T-helper 17 cell (primary cell): ENCODE results near the gene MICB. TPM values are rescaled to one million over a fixed set of nuclear protein-coding genes. Genes with fewer than 3 reads are reported as not detected.

Experiments
- ATAC-seq: fragments of 150-1000 bp; cut with Tn5 transposase; 2 replicates; pipeline ENCODE4 v1.10.0; 2021; ENCODE audit warnings: mild to moderate bottlenecking, moderate library complexity
- DNase-seq, 3 donors: peaks; one replicate each; pipeline versions ENCODE4 v3.0.0 to v3.0.0-alpha.2; 2020 to 2021
- H3K9me3 ChIP-seq: one replicate; pipeline ENCODE4 v1.7.0; 2013; ENCODE audit warnings: low read length, mild to moderate bottlenecking; ENCODE audit not compliant: control insufficient read depth, poor library complexity, severe bottlenecking
- H3K27ac Mint-ChIP-seq: one replicate; pipeline ENCODE4 v1.8.0; 2022; ENCODE audit warnings: mild to moderate bottlenecking, moderate library complexity, mixed read lengths
- H3K27me3 Mint-ChIP-seq: one replicate; pipeline ENCODE4 v1.8.0; 2022; ENCODE audit warnings: mixed read lengths
- H3K36me3 Mint-ChIP-seq: one replicate; pipeline ENCODE4 v1.8.0; 2022; ENCODE audit warnings: low read depth, mixed read lengths
- H3K4me1 Mint-ChIP-seq: one replicate; pipeline ENCODE4 v1.8.0; 2022; ENCODE audit warnings: mild to moderate bottlenecking, mixed read lengths
- H3K4me3 Mint-ChIP-seq: one replicate; pipeline ENCODE4 v1.8.0; 2022; ENCODE audit warnings: mild to moderate bottlenecking, moderate library complexity, mixed read lengths
- total RNA-seq, 4 donors: library from RNA in 2 of 4; stranded (reverse) in 2 of 4; gene quantifications; one replicate each; pipeline ENCODE4 v1.2.3 and lab custom pipeline; 2022 to 2026

MICB gene
- total RNA-seq, 2 donors from 2014 or later: 16.5 to 17.6 TPM

DNA sequence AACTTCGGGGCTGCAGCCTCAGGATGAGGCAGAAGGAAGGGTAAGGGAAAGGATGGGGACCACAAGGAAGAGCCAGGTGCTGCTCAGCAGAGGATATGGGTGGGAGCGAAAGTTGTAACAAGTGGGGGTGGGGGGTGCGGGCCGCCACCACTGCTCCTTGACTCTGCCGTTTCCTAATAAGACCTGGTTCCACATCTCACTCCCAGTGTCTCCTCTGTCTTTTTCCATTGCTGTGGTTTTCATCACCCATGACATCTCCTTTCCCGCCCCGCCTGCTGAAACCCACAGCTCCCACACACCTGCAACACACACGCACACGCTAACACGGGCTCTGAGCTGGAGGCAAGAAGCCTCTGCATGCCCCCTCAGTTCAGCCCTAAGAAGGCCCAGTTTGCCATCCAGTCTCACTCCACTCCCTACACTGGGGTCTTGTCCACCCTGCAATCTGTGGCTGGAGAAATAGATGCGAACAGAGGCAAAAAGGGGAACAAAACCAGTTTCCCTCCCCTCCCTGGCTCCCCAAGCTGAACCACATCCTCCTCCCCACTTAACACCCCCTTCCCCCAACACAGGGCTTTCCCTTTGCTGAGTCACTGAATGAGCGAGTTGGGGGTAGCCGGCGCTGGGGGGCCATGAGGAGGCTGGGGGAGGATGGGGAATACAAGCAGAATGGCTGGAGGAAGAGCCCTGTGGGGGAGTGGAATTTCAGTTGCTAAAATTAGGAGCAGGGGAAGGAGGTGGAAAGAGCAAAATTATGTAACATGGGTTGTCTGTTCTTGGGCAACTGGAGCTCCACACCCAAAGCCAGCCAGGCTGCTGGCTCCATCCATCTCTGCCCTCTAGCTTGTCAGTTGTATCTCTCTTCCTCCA lies 60.9 kb downstream of the MICB start:
- Mint-ChIP-seq H3K27me3 (no peaks in the 10 kb centered on the region), H3K27ac (peak overlapping the region; percentile 95), H3K4me3 (peak overlapping the region; percentile 94), H3K4me1 (peaks cover 53% of the 10 kb centered on the region), H3K36me3 (peaks cover 9% of the 10 kb centered on the region)
- H3K9me3 ChIP-seq: no peaks in the 10 kb centered on the region
- peak; percentile 83 for ATAC-seq
- DNase-seq: peak; percentile 32 to 63 (median 44)

GRCh38 chr6:31559606-31559957 lies 61.6 kb downstream of the MICB start:
- Mint-ChIP-seq H3K4me3 (peak overlapping the region; percentile 94), H3K4me1 (peaks cover 57% of the 10 kb centered on the region), H3K36me3 (peaks cover 10% of the 10 kb centered on the region), H3K27me3 (no peaks in the 10 kb centered on the region), H3K27ac (peak overlapping the region; percentile 95)
- H3K9me3 ChIP-seq: no peaks in the 10 kb centered on the region
- DNase-seq (no peak), ATAC-seq (peak; percentile 23)

GRCh38 chr6:31559958-31560696 lies 62.2 kb downstream of the MICB start:
- Mint-ChIP-seq H3K27ac (peak overlapping the region; percentile 95), H3K4me1 (peaks cover 60% of the 10 kb centered on the region), H3K36me3 (peaks cover 14% of the 10 kb centered on the region), H3K27me3 (no peaks in the 10 kb centered on the region), H3K4me3 (peak overlapping the region; percentile 94)
- DNase-seq (no peak), ATAC-seq (peak; percentile 65)
- no peaks in the 10 kb centered on the region for H3K9me3 ChIP-seq

- Mint-ChIP-seq H3K27ac (peak overlapping the region; percentile 95), H3K4me3 (peak overlapping the region; percentile 94), H3K36me3 (peaks cover 14% of the 10 kb centered on the region), H3K4me1 (peaks cover 66% of the 10 kb centered on the region), H3K27me3 (no peaks in the 10 kb centered on the region)
- DNase-seq (no peak), ATAC-seq (no peak)
- H3K9me3 ChIP-seq: no peaks in the 10 kb centered on the region
These were observed 62.7 kb downstream of the MICB start for GRCh38 chr6:31560697-31561058.

Other genes with a start within 250 kb of the MICB start
- gene HLA-C, start 226.1 kb upstream of the MICB start, total RNA-seq: 1,000 to 10,000 TPM; 1,753 to 2,634 TPM
- 1,000 to 10,000 TPM; 7,013 to 7,159 TPM for gene HLA-B, start 141.0 kb upstream of the MICB start, total RNA-seq
- gene MICA, start 94.5 kb upstream of the MICB start, total RNA-seq: 10 to 100 TPM; 11.2 to 11.5 TPM
- not detected for gene MCCD1, start 30.8 kb downstream of the MICB start, total RNA-seq
- 100 to 1,000 TPM; 496 to 507 TPM for gene DDX39B, start 43.9 kb downstream of the MICB start, total RNA-seq
- gene ATP6V1G2, start 48.5 kb downstream of the MICB start, total RNA-seq: 1 to 10 TPM; 1.4 to 2.0 TPM
- gene NFKBIL1, start 49.5 kb downstream of the MICB start, total RNA-seq: 1 to 10 TPM; 5.5 to 6.4 TPM
- gene LTA, start 74.1 kb downstream of the MICB start, total RNA-seq: 10 to 100 TPM; 19.9 to 26.0 TPM
- 10 to 100 TPM; 28.9 to 33.6 TPM for gene TNF, start 77.4 kb downstream of the MICB start, total RNA-seq
- 100 to 1,000 TPM; 791 to 891 TPM for gene LTB, start 84.3 kb downstream of the MICB start, total RNA-seq
- 10 to 100 TPM; 30.6 to 42.6 TPM for gene LST1, start 88.1 kb downstream of the MICB start, total RNA-seq
- 1 to 10 TPM; 5.7 to 8.2 TPM for gene NCR3, start 94.9 kb downstream of the MICB start, total RNA-seq
- gene AIF1, start 117.1 kb downstream of the MICB start, total RNA-seq: 10 to 100 TPM in 1 of 2 donors, 1 to 10 TPM in 1; 8.1 to 13.2 TPM
- gene PRRC2A, start 122.6 kb downstream of the MICB start, total RNA-seq: 100 to 1,000 TPM; 210 to 213 TPM
- gene BAG6, start 154.5 kb downstream of the MICB start, total RNA-seq: 100 to 1,000 TPM; 229 to 233 TPM
- 1 to 10 TPM; 2.9 to 4.0 TPM for gene APOM, start 157.7 kb downstream of the MICB start, total RNA-seq
- gene C6orf47, start 162.6 kb downstream of the MICB start, total RNA-seq: 10 to 100 TPM; 13.3 to 16.9 TPM
- 10 to 100 TPM in 1 of 2 donors, 1 to 10 TPM in 1; 9.2 to 11.9 TPM for gene GPANK1, start 166.9 kb downstream of the MICB start, total RNA-seq
- gene CSNK2B, start 167.9 kb downstream of the MICB start, total RNA-seq: 100 to 1,000 TPM; 104 to 107 TPM
- 10 to 100 TPM; 27.6 to 32.7 TPM for gene LY6G5B, start 171.8 kb downstream of the MICB start, total RNA-seq
- gene LY6G5C, start 182.9 kb downstream of the MICB start, total RNA-seq: 1 to 10 TPM; 3.8 to 4.6 TPM
- 10 to 100 TPM; 57.8 to 75.1 TPM for gene ABHD16A, start 205.2 kb downstream of the MICB start, total RNA-seq
- gene LY6G6F, start 208.7 kb downstream of the MICB start, total RNA-seq: 10 to 100 TPM in 1 of 2 donors, 1 to 10 TPM in 1; 1.6 to 29.1 TPM
- gene LY6G6D, start 217.2 kb downstream of the MICB start, total RNA-seq: not detected
- not detected for gene LY6G6C, start 223.6 kb downstream of the MICB start, total RNA-seq
- gene MPIG6B, start 225.2 kb downstream of the MICB start, total RNA-seq: 100 to 1,000 TPM in 1 of 2 donors, 1 to 10 TPM in 1; 3.4 to 129 TPM
- gene DDAH2, start 231.2 kb downstream of the MICB start, total RNA-seq: 1 to 10 TPM; 4.7 to 7.3 TPM
- gene CLIC1, start 238.4 kb downstream of the MICB start, total RNA-seq: 100 to 1,000 TPM; 145 to 152 TPM
- 10 to 100 TPM; 12.9 to 18.3 TPM for gene MSH5, start 241.9 kb downstream of the MICB start, total RNA-seq